ENCODE data around the gene SELENOO. TPM values are rescaled to one million over a fixed set of nuclear protein-coding genes. Genes with fewer than 3 reads are reported as not detected.
A peak's percentile ranks its signal among the peaks of the same experiment; 100 is the strongest.

The SELENOO gene
- total RNA-seq, 2 experiments from 2014 or later: 26.0 to 26.1 TPM

- intact Hi-C loops (cut with DNase I, micrococcal nuclease): loop anchor here (2.0 to 10.0 kb wide), 5 partner anchors 18 to 374 kb away; partner anchors contain the start of gene PANX2 (in 1 of the 2)
- Histone ChIP-seq H3K27me3 (ENCODE audit: control insufficient read depth in 1 of 2, insufficient read depth in 2 of 2, low read length in 2 of 2) (no peaks in the 10 kb centered on the region), H3K4me3 (ENCODE audit: low read length) (no peak overlapping the region), H3K4me1 (ENCODE audit: insufficient read depth, low read length) (peaks cover 20% of the 10 kb centered on the region), H3K27ac (ENCODE audit: low read depth in 1 of 2, low read length in 2 of 2) (no peak overlapping the region), H3K36me3 (ENCODE audit: insufficient read depth, low read length) (peaks cover 58% of the 10 kb centered on the region), H3K9me3 (ENCODE audit: control insufficient read depth in 1 of 2, insufficient read depth in 1 of 2, low read length in 2 of 2) (no peaks in the 10 kb centered on the region)
- peak in 1 of 14 experiments; percentile 35 for DNase-seq
- ATAC-seq (ENCODE audit: poor library complexity): no peak
- H3K4me3 Mint-ChIP-seq: no peak overlapping the region
- H3K9me3 Mint-ChIP-seq: no peaks in the 10 kb centered on the region
- no peak overlapping the region for H3K27ac Mint-ChIP-seq
- CTCF ChIA-PET: no interaction called here
- H3K4me1 Mint-ChIP-seq (ENCODE audit: low read depth): peaks cover 31% of the 10 kb centered on the region
- TF ChIP-seq CTCF (IDR thresholded peaks at IDR 0.05): no peak
- no peaks in the 10 kb centered on the region for H3K27me3 Mint-ChIP-seq
- POLR2A ChIA-PET: interaction anchor here (0.8 to 1.0 kb wide), 2 partner anchors 18 to 36 kb away, joined by 3 to 4 read pairs; no protein-coding TSS in a partner anchor
- H3K36me3 Mint-ChIP-seq (ENCODE audit: low read depth): peaks cover 54% of the 10 kb centered on the region
These were observed 7.7 kb downstream of the SELENOO start for GRCh38 chr22:50208430-50208938.

- no peak overlapping the region for H3K4me3 ChIP-seq (ENCODE audit: low read length)
- DNase-seq (no peak), ATAC-seq (ENCODE audit: poor library complexity) (peak; percentile 28)
- Mint-ChIP-seq H3K9me3 (no peaks in the 10 kb centered on the region), H3K27ac (peak overlapping the region; percentile 78), H3K36me3 (ENCODE audit: low read depth) (peaks cover 56% of the 10 kb centered on the region), H3K27me3 (no peaks in the 10 kb centered on the region), H3K4me1 (ENCODE audit: low read depth) (peaks cover 30% of the 10 kb centered on the region), H3K4me3 (peak overlapping the region; percentile 11)
- no peaks in the 10 kb centered on the region for H3K9me3 ChIP-seq (ENCODE audit: control insufficient read depth in 1 of 2, insufficient read depth in 1 of 2, low read length in 2 of 2)
- no peak overlapping the region for H3K27ac ChIP-seq (ENCODE audit: low read depth in 1 of 2, low read length in 2 of 2)
- H3K4me1 ChIP-seq (ENCODE audit: insufficient read depth, low read length): peaks cover 20% of the 10 kb centered on the region
- ChIA-PET POLR2A (interaction anchor here (0.8 to 1.0 kb wide), 2 partner anchors 19 to 35 kb away, joined by 3 to 4 read pairs; no protein-coding TSS in a partner anchor), CTCF (no interaction called here)
- no peaks in the 10 kb centered on the region for H3K27me3 ChIP-seq (ENCODE audit: control insufficient read depth in 1 of 2, insufficient read depth in 2 of 2, low read length in 2 of 2)
- no peak for TF ChIP-seq CTCF (IDR thresholded peaks at IDR 0.05)
- H3K36me3 ChIP-seq (ENCODE audit: insufficient read depth, low read length): peaks cover 63% of the 10 kb centered on the region
- intact Hi-C loops (cut with DNase I, micrococcal nuclease): loop anchor here (1.0 to 10.0 kb wide), 6 partner anchors 18 to 374 kb away; partner anchors contain the start of gene PANX2 (in 1 of the 2)
These were observed 8.4 kb downstream of the SELENOO start for GRCh38 chr22:50208939-50209892.

DNA sequence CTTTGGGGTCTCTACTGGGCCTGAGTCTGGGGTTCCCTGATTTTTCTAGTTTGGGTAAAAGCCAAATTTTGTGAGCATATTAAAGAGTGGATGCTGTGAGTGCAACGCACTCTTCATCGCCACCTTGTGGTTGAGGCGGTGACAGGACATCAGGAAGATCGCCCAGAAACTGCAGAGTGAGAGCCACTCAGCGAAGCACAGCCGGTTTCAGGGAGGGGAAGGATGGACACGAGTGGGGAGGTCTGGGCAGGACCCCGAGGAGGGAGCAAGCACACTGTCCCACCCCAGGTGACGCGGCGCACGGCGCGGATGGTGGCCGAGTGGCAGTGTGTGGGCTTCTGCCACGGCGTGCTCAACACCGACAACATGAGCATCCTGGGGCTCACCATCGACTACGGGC lies 9.1 kb downstream of the SELENOO start:
- H3K4me3 ChIP-seq (ENCODE audit: low read length): no peak overlapping the region
- H3K27me3 Mint-ChIP-seq: no peaks in the 10 kb centered on the region
- H3K4me1 ChIP-seq (ENCODE audit: insufficient read depth, low read length): peaks cover 20% of the 10 kb centered on the region
- ATAC-seq (ENCODE audit: poor library complexity) (peak; percentile 82), DNase-seq (peak; percentile 59 to 88 (median 68))
- no peak overlapping the region for H3K27ac ChIP-seq (ENCODE audit: low read depth in 1 of 2, low read length in 2 of 2)
- H3K36me3 ChIP-seq (ENCODE audit: insufficient read depth, low read length): peaks cover 64% of the 10 kb centered on the region
- intact Hi-C loops (cut with DNase I, micrococcal nuclease): loop anchor here (1.0 to 10.0 kb wide), 6 partner anchors 19 to 375 kb away; partner anchors contain the start of gene PANX2 (in 1 of the 2)
- peaks cover 57% of the 10 kb centered on the region for H3K36me3 Mint-ChIP-seq (ENCODE audit: low read depth)
- peak; percentile 70 for TF ChIP-seq CTCF (IDR thresholded peaks at IDR 0.05)
- H3K27me3 ChIP-seq (ENCODE audit: control insufficient read depth in 1 of 2, insufficient read depth in 2 of 2, low read length in 2 of 2): no peaks in the 10 kb centered on the region
- peaks cover 26% of the 10 kb centered on the region for H3K4me1 Mint-ChIP-seq (ENCODE audit: low read depth)
- peak overlapping the region; percentile 78 for H3K27ac Mint-ChIP-seq
- no peaks in the 10 kb centered on the region for H3K9me3 ChIP-seq (ENCODE audit: control insufficient read depth in 1 of 2, insufficient read depth in 1 of 2, low read length in 2 of 2)
- ChIA-PET POLR2A (no interaction called here), CTCF (no interaction called here)
- H3K4me3 Mint-ChIP-seq: peak overlapping the region; percentile 11
- H3K9me3 Mint-ChIP-seq: no peaks in the 10 kb centered on the region
